T-helper 22 cell (primary cell): ENCODE results near the gene ABHD11.
"Not testable (repeated sequence)": the region's sequence is repeated elsewhere in the genome, so short reads cannot be mapped to it uniquely, and the experiment has no call there.

Experiments
- DNase-seq: peaks from one replicate; pipeline ENCODE4 v3.0.0-alpha.2; 2020; ENCODE audit warnings: low read depth

Gene ABHD11

GRCh38 chr7:73742753-73743641 is 4.4 kb upstream of the ABHD11 start:
- no peak for DNase-seq

- no peak for DNase-seq
Observed at GRCh38 chr7:73742338-73742752, 3.7 kb upstream of the ABHD11 start.

DNA sequence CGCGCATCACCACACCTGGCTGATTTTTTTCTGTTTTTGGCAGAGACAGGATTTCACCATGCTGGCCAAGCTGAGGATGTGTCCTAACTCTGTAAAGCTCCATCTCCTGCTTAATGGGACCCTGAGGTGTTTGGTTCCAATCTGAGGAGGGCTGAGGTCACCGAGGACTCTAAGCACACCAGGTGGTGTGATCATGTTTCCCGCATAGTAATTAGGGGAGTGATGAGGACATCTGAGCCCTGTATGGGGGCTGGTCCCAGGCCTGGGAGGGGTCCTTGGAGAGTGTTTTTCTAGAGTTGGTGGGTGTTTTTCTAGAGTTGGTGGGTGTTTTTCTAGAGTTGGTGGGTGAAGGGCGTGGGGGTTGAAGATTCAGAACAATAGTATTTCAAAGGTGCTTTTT is 3.0 kb upstream of the ABHD11 start:
- DNase-seq = no peak

GRCh38 chr7:73740771-73741170 is 2.2 kb upstream of the ABHD11 start:
- DNase-seq = no peak

GRCh38 chr7:73740212-73740611 is 1.6 kb upstream of the ABHD11 start:
- no peak for DNase-seq

DNA sequence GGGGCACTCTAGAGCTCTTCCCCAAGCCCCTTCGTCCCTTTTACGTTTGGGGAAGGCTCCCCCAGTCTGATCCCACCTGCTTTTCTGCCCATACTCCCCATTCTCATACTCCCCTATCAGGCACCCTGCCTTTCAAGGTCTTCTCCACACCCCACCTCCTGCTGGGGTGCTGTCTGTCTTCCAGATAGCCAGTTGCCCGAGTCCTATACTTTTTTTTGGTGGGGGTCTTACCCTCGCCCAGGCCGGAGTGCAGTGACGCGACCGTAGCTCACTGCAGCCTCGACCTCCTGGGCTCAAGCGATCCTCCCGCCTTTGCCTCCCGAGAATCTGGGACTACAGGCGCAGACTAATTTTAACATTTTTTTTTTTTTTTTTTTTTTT is 775 bp upstream of the ABHD11 start:
- no peak for DNase-seq

- DNase-seq = peak; percentile 51
Observed at GRCh38 chr7:73738220-73738611, 386 bp downstream of the ABHD11 start.

GRCh38 chr7:73737491-73738219 is 947 bp downstream of the ABHD11 start:
- no peak for DNase-seq

DNA sequence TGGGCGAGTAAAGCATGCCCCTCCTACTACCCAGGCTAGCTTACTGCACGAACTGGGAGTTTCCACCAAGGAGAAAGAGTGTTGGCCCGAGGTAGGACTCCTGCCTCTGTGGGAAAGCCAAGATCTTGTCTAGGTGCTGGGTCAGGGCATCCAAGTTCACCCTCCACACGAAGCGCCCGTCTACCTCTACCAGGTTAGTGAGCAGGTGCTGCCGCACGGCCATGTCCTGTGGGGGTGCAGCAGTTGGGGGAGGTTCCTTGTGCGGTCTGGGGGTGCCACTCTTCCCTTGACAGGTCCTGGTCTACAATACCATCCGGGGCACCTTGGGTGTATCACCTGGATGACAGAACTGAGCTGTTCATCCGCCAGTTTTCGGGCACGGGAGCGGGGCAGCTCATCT is 1.7 kb downstream of the ABHD11 start:
- DNase-seq = no peak

DNA sequence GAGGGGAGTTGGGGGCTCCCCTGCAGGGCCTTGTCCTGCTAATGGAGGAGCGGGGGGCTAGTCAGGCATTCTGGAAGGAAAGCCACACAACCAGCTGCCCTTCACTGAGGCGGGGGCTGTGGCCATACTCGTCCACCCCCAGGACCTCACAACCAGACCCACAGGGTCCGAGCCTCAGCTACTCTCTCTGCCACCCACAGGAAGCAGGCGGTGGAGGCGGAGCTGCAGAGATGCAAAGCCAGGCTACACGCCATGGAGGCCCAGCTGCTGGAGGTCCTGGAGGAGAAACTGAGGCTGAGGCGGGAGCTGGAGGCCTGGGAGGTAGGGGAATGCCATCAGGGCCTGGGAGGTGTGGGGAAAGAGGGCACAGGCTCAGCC is 3.1 kb downstream of the ABHD11 start:
- DNase-seq = no peak

DNA sequence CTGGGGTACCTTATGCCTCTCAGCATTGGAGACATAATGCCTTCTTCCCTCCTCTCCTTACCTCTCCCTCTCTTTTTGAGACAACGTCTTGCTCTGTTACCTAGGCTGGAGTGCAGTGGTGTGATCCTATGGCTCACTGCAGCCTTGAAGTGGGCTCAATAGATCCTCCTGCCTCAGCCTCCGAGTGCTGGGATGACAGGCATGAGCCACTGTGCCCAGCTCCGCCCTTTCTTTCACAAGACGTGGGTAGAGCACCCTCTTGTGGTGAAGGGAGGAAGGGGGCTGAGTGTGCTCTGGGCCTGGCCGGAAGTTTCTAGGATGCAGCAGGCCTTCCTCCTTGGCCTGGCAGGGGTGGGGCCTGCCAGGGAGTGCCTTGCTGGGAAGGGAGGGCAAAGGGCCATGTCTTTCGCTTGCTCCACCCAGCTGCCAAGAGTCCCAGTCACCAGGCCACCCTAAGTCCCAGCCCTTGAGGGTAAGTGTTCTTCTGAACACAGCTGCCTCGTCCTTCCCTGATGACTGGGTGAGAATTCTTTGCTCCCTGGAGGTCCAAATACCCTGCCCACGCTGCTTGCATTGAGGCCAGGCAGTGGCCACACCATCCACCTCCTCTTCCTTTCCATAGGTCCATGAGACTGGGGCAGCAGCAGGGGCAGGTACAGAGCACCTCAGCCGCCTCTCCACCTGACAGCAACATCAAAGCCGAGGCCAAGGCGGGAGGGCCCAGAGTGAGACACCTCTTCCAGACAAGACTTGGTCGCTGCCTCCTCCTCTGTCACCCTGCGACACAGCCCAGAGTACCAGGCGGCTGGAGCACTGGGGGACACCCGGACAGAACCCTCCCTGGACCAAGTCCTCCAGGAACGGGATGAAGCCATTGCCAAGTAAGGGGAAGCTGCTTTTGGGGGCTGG is 3.7 kb downstream of the ABHD11 start:
- peak; percentile 69 for DNase-seq

DNA sequence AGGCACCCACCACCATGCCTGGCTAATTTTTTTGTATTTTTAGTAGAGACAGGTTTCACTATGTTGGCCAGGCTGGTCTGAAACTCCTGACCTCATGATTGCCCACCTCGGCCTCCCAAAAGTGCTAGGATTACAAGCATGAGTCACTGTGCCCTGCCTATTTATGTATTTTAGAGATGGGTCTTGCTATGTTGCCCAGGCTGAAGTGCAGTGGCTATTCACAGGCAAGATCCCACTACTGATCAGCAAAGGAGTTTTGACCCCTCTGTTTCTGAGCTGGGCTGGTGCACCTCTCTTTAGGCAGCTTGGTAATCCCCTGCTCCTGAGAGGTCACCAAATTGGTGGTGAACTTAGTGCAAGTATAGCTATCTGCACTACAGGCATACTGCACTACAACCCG is 6.2 kb downstream of the ABHD11 start:
- DNase-seq = no peak

DNA sequence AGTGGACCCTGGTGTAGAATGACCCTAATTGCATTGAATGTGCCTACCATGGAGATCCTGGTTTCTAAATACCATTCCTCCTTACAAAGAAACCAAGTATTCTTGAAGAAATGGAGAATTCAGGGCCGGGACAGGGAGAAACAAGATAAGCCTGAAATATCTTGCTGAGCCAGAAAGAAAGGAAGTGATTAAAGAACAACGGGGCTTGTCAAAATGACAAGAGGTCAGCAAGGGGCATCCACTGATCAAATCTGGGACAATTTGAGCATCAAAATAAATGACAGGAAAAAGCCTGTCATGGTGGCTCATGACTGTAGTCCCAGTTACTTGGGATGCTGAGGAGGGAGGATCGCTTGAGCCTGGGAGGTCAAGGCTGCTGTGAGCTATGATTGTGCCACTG is 8.1 kb downstream of the ABHD11 start:
- no peak for DNase-seq

DNA sequence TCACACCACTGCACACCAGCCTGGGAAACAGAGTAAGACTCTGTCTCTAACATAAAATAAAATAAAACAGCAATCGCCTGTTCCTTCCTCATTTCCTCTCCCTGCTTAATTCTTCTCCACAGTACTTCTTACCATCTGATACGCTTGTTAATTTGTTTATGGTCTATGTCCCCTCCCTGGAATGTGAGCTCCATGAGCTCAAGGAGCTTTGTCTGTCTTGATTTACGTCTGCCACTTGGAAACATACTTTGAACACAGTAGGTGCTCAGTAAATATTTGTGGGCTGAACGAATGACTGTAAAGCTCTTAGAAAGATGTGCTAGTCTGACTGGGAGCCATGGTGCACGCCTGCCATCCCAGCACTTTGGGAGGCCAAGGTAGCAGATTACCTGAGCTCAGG is 10.1 kb downstream of the ABHD11 start:
- DNase-seq = no peak

DNA sequence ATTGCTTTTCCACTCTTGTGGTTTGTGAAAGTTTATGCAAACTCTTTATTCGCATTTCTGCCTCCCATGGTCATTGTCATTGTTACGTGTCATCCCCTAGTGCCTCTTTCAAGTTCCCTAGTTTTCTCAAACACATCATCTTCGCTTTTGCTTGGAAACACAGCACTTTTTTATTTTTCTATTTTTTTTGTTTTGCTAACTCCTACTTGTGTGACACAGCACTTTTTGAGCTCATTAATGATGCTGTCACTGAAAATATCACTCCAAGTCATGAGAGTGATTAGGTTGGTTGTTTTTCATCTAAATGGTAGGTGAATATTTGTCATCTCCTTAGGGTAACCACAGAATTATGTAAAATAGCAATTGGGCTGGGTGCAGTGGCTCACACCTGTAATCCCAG is 10.7 kb downstream of the ABHD11 start:
- DNase-seq = no peak

GRCh38 chr7:73726083-73726466 is 12.5 kb downstream of the ABHD11 start:
- no peak for DNase-seq

- DNase-seq = no peak
Observed at GRCh38 chr7:73723813-73724212, 14.8 kb downstream of the ABHD11 start.

DNA sequence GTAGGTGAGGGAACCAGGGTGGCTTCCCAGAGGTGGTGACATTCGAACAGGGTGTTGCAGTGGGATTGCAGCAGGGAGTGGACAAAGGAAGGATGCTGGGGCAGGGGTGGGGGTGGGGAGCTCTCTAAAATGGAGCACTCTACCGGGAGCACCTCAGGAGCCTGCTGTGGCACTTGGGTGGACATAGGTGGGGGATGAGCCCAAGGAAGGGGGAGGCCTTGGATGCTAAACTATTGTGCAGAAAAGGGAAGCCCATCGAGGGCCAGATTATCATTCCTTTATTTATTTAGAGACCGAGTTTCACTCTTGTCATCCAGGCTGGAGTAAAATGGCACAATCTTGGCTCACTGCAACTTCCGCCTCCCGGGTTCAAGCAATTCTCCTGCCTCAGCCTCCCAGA is 15.8 kb downstream of the ABHD11 start:
- DNase-seq = no peak

- DNase-seq = not testable (repeated sequence)
Observed at GRCh38 chr7:73722182-73722581, 16.4 kb downstream of the ABHD11 start.

DNA sequence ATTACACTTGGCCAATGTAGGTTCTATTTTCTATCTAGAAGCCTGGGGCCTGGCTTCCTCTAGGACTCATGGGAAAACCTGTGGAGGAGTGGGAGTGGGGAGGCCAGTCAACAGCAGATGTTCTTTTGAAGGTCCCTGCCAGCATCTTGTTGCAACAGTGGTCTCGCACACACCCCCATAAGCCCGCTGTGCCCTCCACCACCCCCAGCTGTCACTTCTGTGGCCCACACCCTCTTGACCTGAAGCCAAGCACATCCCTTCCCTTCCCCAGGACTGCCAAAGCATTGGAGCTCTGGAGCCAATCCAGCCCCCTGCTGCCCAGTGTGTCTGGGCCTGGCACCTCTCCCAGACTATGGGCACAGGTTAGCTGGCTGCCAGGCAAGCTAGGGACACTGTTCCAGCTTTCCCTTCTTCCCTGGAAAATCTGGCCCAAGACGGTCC is 17.2 kb downstream of the ABHD11 start:
- DNase-seq = no peak

DNA sequence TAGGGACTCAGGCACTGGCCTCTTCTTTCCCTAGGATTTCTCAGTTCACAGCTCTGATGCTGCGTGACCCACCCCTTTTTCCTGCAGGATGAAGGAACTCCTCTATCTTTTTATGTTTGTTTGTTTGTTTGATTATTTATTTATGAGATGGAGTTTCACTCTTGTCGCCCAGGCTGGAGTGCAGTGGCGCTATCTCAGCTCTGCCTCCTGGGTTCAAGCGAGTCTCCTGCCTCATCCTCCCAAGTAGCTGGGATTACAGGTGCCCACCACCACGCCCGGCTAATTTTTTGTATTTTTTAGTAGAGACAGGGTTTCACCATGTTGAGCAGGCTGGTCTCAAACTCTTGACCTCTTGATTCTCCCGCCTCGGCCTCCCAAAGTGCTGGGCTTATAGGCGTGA is 18.2 kb downstream of the ABHD11 start:
- not testable (repeated sequence) for DNase-seq

DNA sequence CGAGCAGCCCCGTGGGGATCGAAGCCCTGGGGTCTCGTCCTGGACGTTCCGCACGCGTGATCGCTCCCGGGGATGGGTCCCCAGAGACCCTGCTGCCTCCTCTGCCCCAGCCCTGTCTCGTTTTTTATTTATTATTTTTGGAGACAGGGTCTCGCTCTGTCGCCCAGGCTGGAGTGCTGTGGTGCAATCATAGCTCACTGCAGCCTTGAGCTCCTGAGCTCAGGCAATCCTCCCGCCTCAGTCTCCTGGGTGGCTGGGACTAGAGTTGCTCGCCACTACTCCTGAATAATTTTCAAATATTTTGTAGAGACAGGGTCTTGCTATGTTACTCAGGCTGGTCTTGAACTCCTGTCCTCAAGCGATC is 18.8 kb downstream of the ABHD11 start:
- no peak for DNase-seq
